ENCODE results near the gene CCM2. TPM values are rescaled to one million over a fixed set of nuclear protein-coding genes. Genes with fewer than 3 reads are reported as not detected.

Gene CCM2
- total RNA-seq, 1 experiment from 2014 or later: 62.9 TPM

- no peak overlapping the region for H3K4me3 Mint-ChIP-seq (ENCODE audit: low read depth, unreplicated experiment)
- intact Hi-C loops (cut with micrococcal nuclease; ENCODE audit: unreplicated experiment): no loop called here
- H3K36me3 Mint-ChIP-seq (ENCODE audit: insufficient read depth, unreplicated experiment): peaks cover 67% of the 10 kb centered on the region
- peaks cover 33% of the 10 kb centered on the region for H3K4me1 Mint-ChIP-seq (ENCODE audit: low read depth, unreplicated experiment)
- CTCF ChIA-PET: interaction anchor here (0.6 to 0.7 kb wide), 3 partner anchors 13 to 1642 kb away, joined by 3 to 4 read pairs (median 3); no protein-coding TSS in a partner anchor
- H3K27me3 Mint-ChIP-seq (ENCODE audit: unreplicated experiment): no peaks in the 10 kb centered on the region
- no peak overlapping the region for H3K27ac Mint-ChIP-seq (ENCODE audit: unreplicated experiment)
- TF ChIP-seq CTCF (IDR thresholded peaks at IDR 0.05; ENCODE audit: unreplicated experiment): no peak
- no peaks in the 10 kb centered on the region for H3K9me3 Mint-ChIP-seq (ENCODE audit: low read depth, unreplicated experiment)
- no peak for DNase-seq
- no TSS peak for BruUV-seq (replicated peaks)
These were observed 18.8 kb upstream of the CCM2 start for GRCh38 chr7:44981035-44981706.

GRCh38 chr7:44982535-44982923 is 17.5 kb upstream of the CCM2 start:
- Mint-ChIP-seq H3K27me3 (ENCODE audit: unreplicated experiment) (no peaks in the 10 kb centered on the region), H3K27ac (ENCODE audit: unreplicated experiment) (no peak overlapping the region), H3K9me3 (ENCODE audit: low read depth, unreplicated experiment) (no peaks in the 10 kb centered on the region), H3K4me1 (ENCODE audit: low read depth, unreplicated experiment) (peaks cover 42% of the 10 kb centered on the region), H3K36me3 (ENCODE audit: insufficient read depth, unreplicated experiment) (peaks cover 81% of the 10 kb centered on the region), H3K4me3 (ENCODE audit: low read depth, unreplicated experiment) (no peak overlapping the region)
- TF ChIP-seq CTCF (IDR thresholded peaks at IDR 0.05; ENCODE audit: unreplicated experiment): no peak
- BruUV-seq (replicated peaks): no TSS peak
- intact Hi-C loops (cut with micrococcal nuclease; ENCODE audit: unreplicated experiment): no loop called here
- no peak for DNase-seq
- CTCF ChIA-PET: interaction anchor here (0.6 to 5.0 kb wide), 3 partner anchors 9 to 53 kb away, joined by 4 to 30 read pairs (median 5); no protein-coding TSS in a partner anchor

GRCh38 chr7:44982970-44983369 is 17.0 kb upstream of the CCM2 start:
- Mint-ChIP-seq H3K4me3 (ENCODE audit: low read depth, unreplicated experiment) (no peak overlapping the region), H3K27ac (ENCODE audit: unreplicated experiment) (no peak overlapping the region), H3K4me1 (ENCODE audit: low read depth, unreplicated experiment) (peaks cover 42% of the 10 kb centered on the region), H3K27me3 (ENCODE audit: unreplicated experiment) (no peaks in the 10 kb centered on the region), H3K9me3 (ENCODE audit: low read depth, unreplicated experiment) (peaks cover 2% of the 10 kb centered on the region), H3K36me3 (ENCODE audit: insufficient read depth, unreplicated experiment) (peaks cover 85% of the 10 kb centered on the region)
- TF ChIP-seq CTCF (IDR thresholded peaks at IDR 0.05; ENCODE audit: unreplicated experiment): no peak
- intact Hi-C loops (cut with micrococcal nuclease; ENCODE audit: unreplicated experiment): no loop called here
- DNase-seq: no peak
- CTCF ChIA-PET: interaction anchor here (5.0 kb wide), 1 partner anchor 10 kb away, joined by 30 read pairs; no protein-coding TSS in a partner anchor
- BruUV-seq (replicated peaks): no TSS peak

- BruUV-seq (replicated peaks): no TSS peak
- Mint-ChIP-seq H3K27ac (ENCODE audit: unreplicated experiment) (peak overlapping the region; percentile 98), H3K27me3 (ENCODE audit: unreplicated experiment) (no peaks in the 10 kb centered on the region), H3K36me3 (ENCODE audit: insufficient read depth, unreplicated experiment) (peaks cover 89% of the 10 kb centered on the region), H3K9me3 (ENCODE audit: low read depth, unreplicated experiment) (peaks cover 2% of the 10 kb centered on the region), H3K4me1 (ENCODE audit: low read depth, unreplicated experiment) (peaks cover 48% of the 10 kb centered on the region), H3K4me3 (ENCODE audit: low read depth, unreplicated experiment) (peak overlapping the region; percentile 86)
- CTCF ChIA-PET: interaction anchor here (0.6 to 5.0 kb wide), 3 partner anchors 11 to 384 kb away, joined by 3 to 30 read pairs (median 3); partner anchors contain the start of gene CCM2
- no peak for TF ChIP-seq CTCF (IDR thresholded peaks at IDR 0.05; ENCODE audit: unreplicated experiment)
- no peak for DNase-seq
- intact Hi-C loops (cut with micrococcal nuclease; ENCODE audit: unreplicated experiment): no loop called here
These were observed 16.1 kb upstream of the CCM2 start for GRCh38 chr7:44983742-44984477.
